GM19193 (cell line): ENCODE data around the gene RAMP3.

ENCODE experiments used
- POLR2A ChIP-seq: IDR thresholded peaks from 4 replicates; pipeline ENCODE4 v1.6.1; 2011; ENCODE audit not compliant: insufficient read depth, insufficient read length; ENCODE audit errors: extremely low read depth

RAMP3 gene, protein sequence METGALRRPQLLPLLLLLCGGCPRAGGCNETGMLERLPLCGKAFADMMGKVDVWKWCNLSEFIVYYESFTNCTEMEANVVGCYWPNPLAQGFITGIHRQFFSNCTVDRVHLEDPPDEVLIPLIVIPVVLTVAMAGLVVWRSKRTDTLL

DNA sequence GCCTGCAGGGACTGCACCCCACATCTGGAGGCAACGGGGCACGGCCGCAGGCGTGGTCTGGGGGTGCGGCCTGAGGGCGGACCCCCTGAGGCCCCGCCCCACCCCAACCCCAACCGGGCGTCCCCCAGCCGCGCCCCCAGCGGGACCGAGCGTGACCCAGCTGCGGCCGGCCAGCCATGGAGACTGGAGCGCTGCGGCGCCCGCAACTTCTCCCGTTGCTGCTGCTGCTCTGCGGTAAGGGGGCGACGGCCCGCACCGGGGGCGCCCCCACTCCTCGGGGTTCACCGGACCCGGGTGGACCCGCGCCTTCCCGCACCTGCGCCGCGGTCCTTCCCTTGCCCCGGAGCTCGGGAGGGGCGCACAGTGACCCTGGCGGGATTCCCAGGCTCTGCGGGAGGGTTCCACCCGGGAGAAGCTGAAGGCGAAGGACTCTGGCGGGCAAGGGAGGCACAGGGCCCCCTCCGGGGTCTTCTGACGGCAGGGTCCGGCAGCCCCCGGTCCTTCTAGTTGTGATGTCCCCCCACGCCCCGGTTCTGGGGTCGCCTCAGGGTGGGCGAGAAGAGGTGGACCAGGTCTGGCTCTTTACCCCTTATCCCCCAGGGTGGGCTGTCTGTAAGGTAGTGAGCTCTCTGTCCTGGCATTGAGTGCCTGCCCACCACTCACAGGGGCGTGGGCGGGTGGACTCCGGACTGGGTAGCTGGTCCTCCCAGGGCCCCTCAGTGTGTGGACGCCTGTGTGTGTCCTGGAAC lies at the start of gene RAMP3:
Gene RAMP3 (plus strand): TSS at position 139 of the 749 bp plus-strand sequence. CDS start 38 bp downstream, at position 177.
- no peak for TF ChIP-seq POLR2A

DNA sequence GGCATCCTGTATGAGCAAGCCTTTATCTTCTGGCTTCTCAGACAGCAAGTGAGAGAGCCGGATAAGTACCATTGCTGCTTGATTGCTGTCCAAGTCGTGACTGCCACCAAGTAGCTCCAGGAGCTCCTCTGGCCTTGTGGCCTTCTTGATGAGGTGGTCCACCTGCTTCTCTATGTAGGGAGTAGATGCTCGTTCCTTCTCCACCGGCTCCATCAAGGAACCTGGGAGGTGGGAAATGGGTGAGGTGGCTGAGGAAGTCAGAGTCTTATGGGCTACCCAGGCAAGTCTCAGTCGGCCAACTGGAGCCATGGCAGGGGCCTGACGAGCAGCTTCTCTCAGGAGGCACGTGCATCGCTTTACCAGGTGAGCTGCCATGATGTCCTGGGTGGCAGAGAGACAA lies 48.7 kb upstream of the RAMP3 start:
- TF ChIP-seq POLR2A: no peak

DNA sequence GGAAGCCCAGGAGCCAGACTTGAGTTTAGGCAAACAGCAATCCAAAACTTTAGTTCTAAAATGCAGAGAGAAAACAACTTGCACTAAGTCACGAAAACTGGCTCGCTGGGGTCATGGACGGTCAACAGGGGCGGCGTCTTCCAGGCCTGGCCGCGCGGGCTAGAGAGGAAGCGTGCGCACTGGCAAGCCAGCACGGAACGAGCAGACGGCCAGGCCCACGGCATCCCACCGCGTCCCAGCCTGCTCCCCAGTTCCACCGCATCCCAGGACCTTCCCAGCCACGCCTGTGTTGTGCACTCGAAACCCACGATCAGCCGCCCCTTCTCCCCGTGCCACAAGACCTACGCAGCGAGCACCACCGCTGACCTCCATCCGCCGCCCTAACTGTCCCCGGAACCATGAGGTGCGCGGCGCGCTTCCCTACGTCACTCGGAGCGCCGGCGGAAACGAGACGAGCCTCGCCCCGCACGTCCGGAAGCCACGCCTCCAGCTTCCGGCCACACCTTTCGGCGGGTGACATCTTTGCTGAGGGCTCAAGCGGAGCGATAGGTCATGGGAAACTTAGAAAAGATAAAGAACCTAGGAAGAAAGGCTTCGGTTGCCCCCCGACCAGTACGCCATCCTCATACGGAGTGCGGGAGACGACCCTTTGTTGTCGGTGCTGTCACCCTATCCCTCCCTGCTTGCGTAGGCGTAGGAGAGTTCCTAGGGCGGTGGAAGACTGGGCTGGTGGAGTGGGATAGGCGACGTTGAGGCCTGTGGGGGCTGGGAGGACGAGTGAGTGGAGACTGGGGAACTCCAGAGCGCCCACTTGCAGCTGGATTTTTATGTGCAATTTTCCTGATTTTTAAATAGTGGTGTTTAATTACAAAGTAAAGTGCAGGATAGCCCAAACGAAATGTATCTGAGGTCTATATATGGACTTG lies 46.0 kb upstream of the RAMP3 start, which contains the start of gene TBRG4:
Gene TBRG4 (minus strand): TSS at position 400 of the 926 bp plus-strand sequence. CDS start 2,460 bp downstream, outside the sequence.
- TF ChIP-seq POLR2A: peak; percentile 96

DNA sequence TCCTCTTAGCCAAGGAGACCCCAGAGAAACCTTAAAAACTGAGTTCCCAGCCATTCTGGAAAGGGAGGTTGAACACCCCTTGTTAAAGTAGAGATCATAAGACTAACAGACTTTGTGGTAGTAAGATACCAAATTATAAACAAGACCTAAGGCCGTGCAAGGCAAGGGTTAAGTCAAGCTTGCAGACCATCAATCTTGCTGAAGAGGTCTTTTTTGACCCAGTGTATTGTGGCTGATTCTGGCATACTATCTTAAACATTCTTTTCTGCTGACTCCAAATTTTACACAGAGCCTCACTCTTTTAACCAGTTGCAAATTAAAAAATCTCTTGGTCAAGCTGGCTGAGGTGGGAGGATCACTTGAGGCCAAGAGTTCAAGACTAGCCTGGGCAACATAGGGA lies 44.9 kb upstream of the RAMP3 start:
- no peak for TF ChIP-seq POLR2A

DNA sequence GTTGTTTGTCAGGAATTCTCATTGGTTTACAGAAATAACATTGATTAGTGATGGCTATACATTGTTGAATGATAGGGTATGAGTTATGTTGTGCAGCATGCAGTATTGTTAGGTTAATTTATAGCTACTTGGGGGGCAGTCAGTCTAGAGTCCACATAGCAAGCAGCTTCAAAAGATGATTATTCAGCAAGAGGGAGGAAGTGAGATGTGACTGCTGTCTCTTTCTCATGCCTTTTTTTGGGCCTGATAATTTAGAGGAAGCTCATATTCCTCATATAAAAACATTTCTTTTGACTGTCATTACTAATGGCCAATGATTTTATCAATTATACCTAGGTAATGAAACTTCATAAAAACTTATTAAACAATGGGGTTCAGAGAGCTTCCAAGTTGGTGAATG lies 42.7 kb upstream of the RAMP3 start:
- no peak for TF ChIP-seq POLR2A

DNA sequence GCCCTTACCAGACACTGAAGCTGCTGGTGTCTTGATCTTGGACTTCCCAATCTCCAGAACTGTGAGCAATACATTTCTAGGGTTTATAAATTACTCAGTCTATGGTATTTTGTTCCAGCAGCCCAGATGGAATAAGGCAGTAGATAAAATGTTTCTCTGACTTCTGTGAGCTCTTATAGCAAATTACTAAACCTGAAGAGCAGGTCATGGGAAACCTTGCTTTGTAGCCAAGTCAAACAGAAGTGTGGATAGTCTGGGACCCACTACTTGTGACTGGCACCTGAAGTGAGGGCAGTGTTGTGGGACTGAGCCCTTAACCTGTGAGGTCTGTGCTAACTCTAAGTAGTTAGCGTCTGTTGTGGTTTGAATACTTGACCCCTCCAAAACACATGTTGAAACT lies 41.5 kb upstream of the RAMP3 start:
- no peak for TF ChIP-seq POLR2A

DNA sequence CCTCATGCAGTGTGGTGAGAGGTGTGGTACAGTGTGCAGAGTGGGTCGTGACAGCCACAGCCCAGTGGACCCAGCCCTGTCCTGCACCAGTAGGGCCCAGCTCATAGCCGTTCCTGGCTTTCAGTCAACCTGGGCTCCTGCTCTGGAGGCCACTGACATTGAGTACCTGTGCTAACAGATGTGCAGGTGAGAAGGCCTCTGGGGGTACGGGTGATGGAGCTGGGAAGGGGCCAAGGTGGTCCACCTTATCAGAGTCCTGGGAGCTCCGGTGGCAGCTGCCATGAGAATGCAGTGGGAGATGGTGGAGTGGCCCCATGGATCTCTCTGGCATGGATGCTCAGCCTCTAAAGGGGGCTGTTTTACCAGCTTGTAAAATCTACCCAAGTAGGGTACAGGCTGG lies 40.0 kb upstream of the RAMP3 start:
- no peak for TF ChIP-seq POLR2A

DNA sequence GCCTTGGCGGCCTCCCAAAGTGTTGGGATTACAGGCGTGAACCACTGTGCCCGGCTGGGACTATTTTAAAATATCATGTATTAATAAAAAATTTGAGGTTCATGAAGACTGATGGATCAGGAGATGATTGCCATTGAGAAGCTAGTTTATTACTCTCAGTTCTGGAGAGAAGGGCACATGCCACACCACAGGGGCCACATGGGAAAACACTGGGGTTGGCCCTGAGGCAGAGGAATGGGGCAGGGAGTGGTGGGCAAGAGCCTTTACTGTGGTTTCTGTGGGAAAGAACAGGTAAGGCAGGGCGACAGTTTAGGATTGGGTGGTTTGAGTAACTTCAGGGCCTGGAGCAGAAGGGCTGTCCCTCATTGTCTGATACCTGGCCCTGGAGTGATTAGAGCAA lies 39.3 kb upstream of the RAMP3 start:
- no peak for TF ChIP-seq POLR2A

DNA sequence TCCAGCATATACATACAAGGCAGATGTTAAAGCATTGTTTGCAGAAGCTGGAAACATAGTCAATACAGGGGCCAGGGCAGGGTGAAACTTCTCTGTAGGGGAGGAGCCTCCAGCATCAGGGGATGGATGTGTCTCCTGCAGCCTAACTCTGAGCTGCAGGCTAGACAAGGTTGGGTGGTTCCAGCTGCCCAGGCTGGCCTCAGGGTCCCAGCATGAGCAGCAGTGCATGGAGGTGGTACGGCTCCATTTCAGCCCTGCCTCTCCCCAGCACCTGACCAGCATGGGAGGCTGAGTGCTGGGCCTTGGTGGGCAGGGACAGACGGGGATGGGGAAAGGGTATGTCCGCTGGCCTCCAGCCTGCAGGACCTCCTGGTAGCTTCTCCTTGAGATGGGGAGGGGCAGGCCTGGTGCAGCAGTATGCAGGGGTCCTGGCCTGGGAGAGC lies 38.7 kb upstream of the RAMP3 start:
- TF ChIP-seq POLR2A: no peak

DNA sequence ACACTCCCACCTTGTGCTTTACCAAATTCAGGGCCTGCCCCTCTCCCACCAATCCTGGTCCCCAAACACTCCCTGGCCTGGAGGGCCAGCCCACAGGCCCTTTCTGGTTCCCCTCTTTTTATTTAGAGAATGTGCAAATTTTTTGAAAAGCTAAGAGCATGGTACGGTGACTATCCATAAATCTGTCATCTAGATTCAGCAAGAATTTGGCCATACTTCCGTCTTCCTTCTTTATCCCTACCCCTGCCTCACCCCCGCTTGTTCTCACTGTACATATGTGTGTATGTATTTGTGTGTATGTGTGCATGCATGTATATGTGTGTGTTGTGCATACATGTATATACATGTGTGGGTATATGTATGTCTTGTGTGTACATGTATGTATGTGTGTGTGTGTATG lies 38.0 kb upstream of the RAMP3 start:
- no peak for TF ChIP-seq POLR2A

DNA sequence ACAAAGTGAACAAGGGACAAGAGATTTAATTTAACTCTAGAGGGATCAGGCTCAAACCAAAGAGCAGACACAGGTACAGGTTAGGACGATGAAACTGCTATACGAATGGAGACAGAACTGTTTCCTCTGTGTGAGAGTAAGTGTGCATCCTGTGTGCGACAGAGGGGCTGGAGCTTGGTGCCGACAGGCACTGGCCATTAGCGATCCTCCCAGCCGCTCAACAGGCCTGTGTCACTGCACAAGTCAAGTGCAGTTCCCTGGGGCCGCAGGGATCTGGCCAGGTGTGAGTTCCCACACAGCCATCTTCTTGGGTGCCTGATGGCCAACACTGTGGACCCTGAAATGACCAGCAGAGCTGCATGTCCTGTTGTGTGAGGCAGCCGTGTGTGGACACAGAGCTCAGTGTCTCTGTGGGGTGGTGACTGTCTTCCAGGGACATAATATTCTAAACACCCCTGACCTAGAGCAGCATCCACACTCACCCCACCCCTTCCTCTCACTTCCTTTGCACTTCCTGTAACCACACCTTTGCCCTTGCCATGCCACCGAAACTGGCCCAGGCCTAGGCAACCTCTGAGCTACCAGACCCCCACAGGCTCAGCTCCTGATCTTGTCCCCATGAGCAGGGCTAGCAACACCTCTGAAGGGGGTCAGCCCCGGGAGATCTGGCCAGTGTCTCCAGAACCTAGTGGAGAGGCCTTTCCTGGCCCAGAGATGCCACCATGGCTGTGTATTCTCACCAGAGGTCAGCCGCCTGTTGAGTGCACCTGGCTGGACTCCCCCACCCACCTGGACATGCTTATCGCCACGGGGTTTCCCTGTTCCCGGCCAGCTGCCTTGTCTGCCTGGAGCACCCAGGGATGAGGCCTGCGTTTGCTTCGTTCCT lies 34.4 kb upstream of the RAMP3 start:
- TF ChIP-seq POLR2A: no peak

DNA sequence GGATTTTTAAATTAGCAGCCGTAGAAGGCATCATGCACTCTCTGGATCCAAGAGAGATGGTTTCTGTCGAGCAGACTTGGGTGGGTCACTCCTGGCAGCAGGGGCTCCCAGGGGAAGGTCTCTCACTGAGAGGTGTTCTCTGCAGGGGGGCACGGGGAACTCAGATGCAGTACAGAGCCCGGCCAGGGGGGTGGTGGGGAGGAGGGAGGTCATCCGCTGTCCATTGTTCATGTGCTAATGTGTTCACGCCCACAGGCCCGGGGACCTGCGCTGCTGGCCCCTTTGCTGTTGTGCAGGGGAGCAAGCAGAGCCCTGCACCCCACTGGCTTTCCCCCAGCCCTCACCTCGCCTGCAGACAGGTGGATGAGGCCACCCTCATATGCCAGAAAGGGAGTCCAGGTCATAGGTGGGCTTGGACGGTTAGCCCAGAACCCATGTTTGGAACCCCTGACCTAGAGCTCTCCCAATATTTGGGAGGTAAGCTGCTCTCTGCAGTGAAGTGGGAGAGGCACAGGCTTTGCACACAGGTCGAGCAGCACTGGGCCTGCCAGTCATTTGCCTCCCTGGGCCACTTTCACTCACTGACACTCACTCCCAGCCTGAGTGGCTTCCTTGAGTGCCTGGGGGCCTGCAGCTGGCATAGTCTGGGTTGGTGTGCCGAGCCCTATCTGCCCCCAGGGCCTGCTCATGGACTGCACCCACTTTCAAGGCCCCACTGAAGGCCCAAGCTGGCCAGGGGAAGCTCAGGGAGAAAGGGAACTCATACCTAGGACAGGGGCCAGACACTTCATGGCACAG lies 33.5 kb upstream of the RAMP3 start:
- TF ChIP-seq POLR2A: no peak

DNA sequence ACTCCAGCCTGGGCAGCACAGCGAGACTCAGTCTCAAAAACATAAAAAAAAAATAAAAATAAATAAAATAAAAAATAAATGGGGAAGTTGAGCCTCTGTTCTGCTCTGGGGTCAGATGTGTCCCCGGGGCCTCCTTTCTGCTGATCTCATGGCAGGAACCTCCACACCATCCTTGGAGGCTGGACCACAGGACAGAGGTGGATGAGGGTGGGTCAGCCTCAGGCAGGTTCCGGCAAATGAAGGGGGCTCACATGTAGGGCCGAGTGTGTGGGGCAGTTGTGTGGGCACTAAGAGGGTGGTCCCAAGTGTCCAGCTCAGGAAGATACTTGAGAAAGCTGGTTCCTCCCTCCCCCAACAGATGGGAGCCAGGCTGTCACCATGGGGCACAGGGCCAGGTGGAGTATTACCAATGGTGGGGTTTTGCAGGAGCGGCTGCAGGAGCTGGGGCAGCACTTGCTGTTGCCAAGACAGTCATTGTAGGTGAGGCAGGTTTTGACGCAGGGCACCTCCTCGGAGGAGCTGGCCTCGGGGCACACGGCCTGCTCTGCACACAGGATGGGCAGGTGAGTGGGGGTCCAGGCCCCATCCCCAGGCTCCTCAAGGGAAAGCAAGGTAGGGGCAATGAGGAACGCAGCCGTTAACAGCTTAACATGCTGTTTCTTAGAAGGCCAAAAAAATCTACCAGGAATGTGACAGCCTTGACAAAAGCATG lies 32.2 kb upstream of the RAMP3 start:
- TF ChIP-seq POLR2A: no peak

DNA sequence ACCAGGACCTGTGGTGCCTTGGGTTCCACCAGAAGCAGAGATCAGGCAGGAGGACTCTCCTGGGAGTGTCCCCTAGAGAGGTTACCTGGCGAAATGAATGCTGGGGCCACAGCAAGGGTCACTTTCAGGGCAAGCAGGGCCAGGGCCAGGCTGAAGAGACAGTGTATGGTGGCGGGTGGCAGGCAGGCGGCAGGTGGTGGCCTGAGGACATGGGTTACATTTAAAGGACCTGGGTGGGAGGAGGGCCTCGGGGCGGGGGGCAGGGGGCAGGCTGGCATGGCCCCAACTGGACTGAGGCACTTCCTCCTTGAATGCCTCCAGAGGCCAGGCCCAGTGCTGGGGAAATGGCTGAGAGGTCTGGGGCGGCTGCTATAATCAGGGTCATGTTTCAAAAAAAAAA lies 31.4 kb upstream of the RAMP3 start:
- TF ChIP-seq POLR2A: no peak

DNA sequence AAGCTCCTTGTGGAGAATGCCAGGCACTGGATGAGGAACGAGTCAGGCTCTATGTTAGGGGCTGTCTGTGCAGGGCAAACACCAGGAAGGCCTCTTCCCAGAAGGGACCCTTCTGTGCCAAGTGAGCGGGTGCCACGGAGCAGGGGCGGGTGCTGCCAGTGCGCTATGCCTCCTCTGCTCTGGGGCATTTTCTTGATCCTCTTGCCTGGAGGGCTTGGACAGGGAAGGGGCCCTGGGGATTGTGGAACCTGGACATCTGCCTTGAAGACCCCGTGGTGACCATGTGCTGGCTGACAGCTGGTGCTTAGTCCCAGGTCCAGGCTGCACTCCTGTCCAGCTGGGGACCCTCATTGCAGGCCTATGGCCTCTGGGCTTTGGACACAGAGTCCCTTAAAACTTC lies 30.7 kb upstream of the RAMP3 start:
- no peak for TF ChIP-seq POLR2A
